ENCODE results near the gene MBTPS1. TPM values are rescaled to one million over a fixed set of nuclear protein-coding genes. Genes with fewer than 3 reads are reported as not detected.
A peak's percentile ranks its signal among the peaks of the same experiment; 100 is the strongest.

Gene MBTPS1
- total RNA-seq, 1 experiment from 2014 or later, result 56.1 TPM

DNA sequence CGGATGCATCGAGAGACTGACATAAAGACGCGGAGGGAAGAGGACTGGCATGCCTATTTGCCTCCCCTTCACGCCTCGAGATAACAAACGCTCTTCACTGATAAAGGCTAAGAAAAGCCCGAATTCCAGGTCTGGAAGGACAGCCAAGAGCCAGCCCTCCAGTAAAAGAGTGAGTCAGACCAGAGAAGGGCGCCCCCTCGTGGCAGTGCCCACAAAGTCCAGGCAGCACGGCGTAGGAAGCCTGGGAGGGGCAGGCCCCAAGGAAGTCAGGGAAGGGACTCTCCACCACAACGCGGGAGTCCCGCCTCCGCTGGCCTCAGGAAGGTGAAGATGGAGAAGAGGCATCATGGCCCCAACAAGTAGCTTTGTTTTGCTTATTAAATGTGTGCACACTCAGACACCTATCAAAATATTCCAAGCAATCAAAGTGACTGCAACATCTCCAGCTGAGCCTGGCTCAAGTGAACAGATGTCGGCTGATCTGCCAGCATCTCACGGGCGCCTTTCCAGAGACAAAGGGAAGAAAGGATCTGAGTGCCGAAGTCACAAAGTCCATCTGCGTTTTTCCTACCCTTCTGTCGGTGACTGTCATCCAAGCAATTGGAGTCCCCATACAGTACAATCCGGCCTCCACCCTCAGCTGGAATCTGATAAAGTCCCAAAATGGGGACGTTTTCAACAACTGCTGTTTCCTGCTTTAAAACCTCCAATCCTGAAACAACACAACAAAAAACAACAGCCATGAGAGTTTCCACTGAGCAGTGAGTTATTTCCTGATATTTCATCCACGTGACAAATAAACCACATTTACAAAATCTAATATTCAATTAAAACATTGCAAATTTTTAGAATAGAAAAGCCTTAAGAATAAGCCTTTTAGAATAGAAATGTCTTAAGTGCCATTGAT, 53.8 kb downstream of the MBTPS1 start:
- Histone ChIP-seq H3K36me3 (ENCODE audit: low read depth, low read length) (peaks cover 20% of the 10 kb centered on the region; the same call in 1 of the 2 replicates), H3K27me3 (ENCODE audit: low read length) (no peaks in the 10 kb centered on the region), H3K4me2 (ENCODE audit: low read length) (no peak overlapping the region), H3K79me2 (ENCODE audit: low read length) (no peaks in the 10 kb centered on the region), H3K4me3 (ENCODE audit: low read length) (no peak overlapping the region), H3K27ac (ENCODE audit: low read length) (no peak overlapping the region), H3F3A (ENCODE audit: low read length, unreplicated experiment) (no peaks in the 10 kb centered on the region), H3K9ac (ENCODE audit: low read length) (no peak overlapping the region), H4K20me1 (ENCODE audit: low read length) (no peaks in the 10 kb centered on the region), H2AFZ (ENCODE audit: low read length) (no peak overlapping the region), H3K9me3 (ENCODE audit: low read length) (no peaks in the 10 kb centered on the region), H3K9me2 (replicated peaks; ENCODE audit: low read length) (no peaks in the 10 kb centered on the region), H3K4me1 (ENCODE audit: insufficient read depth, low read length) (no peaks in the 10 kb centered on the region)
- ChIA-PET CTCF (no interaction called here), POLR2A (ENCODE audit: unreplicated experiment) (no interaction called here)
- ATAC-seq (peak; percentile 96), DNase-seq (peak; percentile 69)
- TF ChIP-seq EZH2 (IDR thresholded peaks at IDR 0.05; ENCODE audit: low read length, unreplicated experiment) (no peak), EZH2phosphoT487 (IDR thresholded peaks at IDR 0.05; ENCODE audit: borderline replicate concordance, low read length) (no peak), CTCF (conservative IDR thresholded peaks at IDR 0.05; ENCODE audit: low read depth, low read length) (peak; percentile 86)
- intact Hi-C loops (cut with micrococcal nuclease), result loop anchor here (5.0 kb wide), 1 partner anchor 106 kb away; no protein-coding TSS in a partner anchor
- no TSS peak for BruUV-seq (replicated peaks)

GRCh38 chr16:84061236-84061819, 55.4 kb downstream of the MBTPS1 start:
- Histone ChIP-seq H3K27me3 (ENCODE audit: low read length) (no peaks in the 10 kb centered on the region), H3K79me2 (ENCODE audit: low read length) (no peaks in the 10 kb centered on the region), H3K4me2 (ENCODE audit: low read length) (no peak overlapping the region), H3K9me2 (replicated peaks; ENCODE audit: low read length) (no peaks in the 10 kb centered on the region), H3K36me3 (ENCODE audit: low read depth, low read length) (peaks cover 25% of the 10 kb centered on the region; the same call in 1 of the 2 replicates), H3F3A (ENCODE audit: low read length, unreplicated experiment) (no peaks in the 10 kb centered on the region), H3K9ac (ENCODE audit: low read length) (no peak overlapping the region), H3K27ac (ENCODE audit: low read length) (no peak overlapping the region), H3K9me3 (ENCODE audit: low read length) (no peaks in the 10 kb centered on the region), H4K20me1 (ENCODE audit: low read length) (no peaks in the 10 kb centered on the region), H3K4me1 (ENCODE audit: insufficient read depth, low read length) (no peaks in the 10 kb centered on the region), H3K4me3 (ENCODE audit: low read length) (no peak overlapping the region), H2AFZ (ENCODE audit: low read length) (no peak overlapping the region)
- DNase-seq, result no peak
- intact Hi-C loops (cut with micrococcal nuclease), result loop anchor here (5.0 kb wide), 1 partner anchor 104 kb away; no protein-coding TSS in a partner anchor
- CTCF ChIA-PET, result no interaction called here
- POLR2A ChIA-PET (ENCODE audit: unreplicated experiment), result no interaction called here
- ATAC-seq, result no peak
- BruUV-seq (replicated peaks), result no TSS peak
- no peak for TF ChIP-seq EZH2 (IDR thresholded peaks at IDR 0.05; ENCODE audit: low read length, unreplicated experiment)
- no peak for TF ChIP-seq CTCF (conservative IDR thresholded peaks at IDR 0.05; ENCODE audit: low read depth, low read length)
- TF ChIP-seq EZH2phosphoT487 (IDR thresholded peaks at IDR 0.05; ENCODE audit: borderline replicate concordance, low read length), result no peak
